ENCODE data around the gene DACT2.

GRCh38 chr6:168320634-168321033 is 1.1 kb upstream of the DACT2 start:
- TF ChIP-seq EZH2 (IDR thresholded peaks at IDR 0.05; ENCODE audit: insufficient read depth, poor library complexity, severe bottlenecking): no peak
- TF ChIP-seq EZH2phosphoT487 (IDR thresholded peaks at IDR 0.05; ENCODE audit: insufficient read depth, low read depth): no peak

Measured in GM23248 (cell line).